WTC11 (cell line): ENCODE data around the gene SENP1. TPM values are rescaled to one million over a fixed set of nuclear protein-coding genes. Genes with fewer than 3 reads are reported as not detected.

Experiments
- ATAC-seq: fragments of 200-7000 bp; cut with Tn5 transposase; 2 replicates; pipeline ENCODE4 v1.10.0; 2021; ENCODE audit warnings: mild to moderate bottlenecking, moderate library complexity
- CTCF ChIA-PET: fragments of 300-600 bp; sonication (Branson Sonifier 250); formaldehyde crosslinking; loops from one replicate; lab custom pipeline; 2021; ENCODE audit warnings: antibody characterized with exemption; lab: Charles Lee
- POLR2A ChIA-PET: fragments of 350-600 bp; sonication (Branson Sonifier 250); formaldehyde crosslinking; loops from one replicate; lab custom pipeline; 2021; ENCODE audit warnings: antibody characterized with exemption; lab: Charles Lee
- DNase-seq: peaks from one replicate; pipeline ENCODE4 v3.0.0; 2021; ENCODE audit warnings: low spot score
- H3K27ac Mint-ChIP-seq: 2 replicates; pipeline ENCODE4 v1.8.0; 2021; ENCODE audit warnings: mixed read lengths
- H3K27me3 Mint-ChIP-seq: 2 replicates; pipeline ENCODE4 v1.8.0; 2021; ENCODE audit warnings: low read depth, mild to moderate bottlenecking, moderate library complexity, mixed read lengths
- H3K36me3 Mint-ChIP-seq: 2 replicates; pipeline ENCODE4 v1.8.0; 2021; ENCODE audit warnings: mixed read lengths
- H3K4me1 Mint-ChIP-seq: 2 replicates; pipeline ENCODE4 v1.8.0; 2022; ENCODE audit warnings: mixed read lengths
- H3K4me3 Mint-ChIP-seq: 2 replicates; pipeline ENCODE4 v1.8.0; 2021; ENCODE audit warnings: mild to moderate bottlenecking, moderate library complexity, mixed read lengths
- H3K9me3 Mint-ChIP-seq: 2 replicates; pipeline ENCODE4 v1.8.0; 2021; ENCODE audit warnings: mixed read lengths
- CBFB ChIP-seq: sonication (generic); formaldehyde crosslinking; IDR thresholded peaks from 2 replicates; pipeline ENCODE4 v1.8.1; 2022; ENCODE audit warnings: mild to moderate bottlenecking, low read depth, missing genetic modification reagents
- CREB1 ChIP-seq: sonication (generic); formaldehyde crosslinking; IDR thresholded peaks from 2 replicates; pipeline ENCODE4 v1.8.0; 2023; ENCODE audit warnings: mild to moderate bottlenecking, missing genetic modification reagents
- EMX1 ChIP-seq: fragments of 250-450 bp; sonication (Bioruptor Pico); IDR thresholded peaks from 2 replicates; pipeline ENCODE4 v1.8.0; 2021; ENCODE audit warnings: mild to moderate bottlenecking
- JAZF1 ChIP-seq: fragments of 250-450 bp; sonication (Bioruptor Pico); IDR thresholded peaks from 2 replicates; pipeline ENCODE4 v1.9.0; 2021; ENCODE audit warnings: moderate library complexity, mild to moderate bottlenecking, inconsistent platforms
- JUN ChIP-seq: sonication (generic); formaldehyde crosslinking; IDR thresholded peaks from 2 replicates; pipeline ENCODE4 v1.8.0; 2023; ENCODE audit warnings: mild to moderate bottlenecking, missing genetic modification reagents
- OVOL2 ChIP-seq: fragments of 250-450 bp; sonication (Bioruptor Pico); IDR thresholded peaks from 2 replicates; pipeline ENCODE4 v1.9.0; 2021; ENCODE audit warnings: mild to moderate bottlenecking, borderline replicate concordance
- PRDM15 ChIP-seq: sonication (generic); formaldehyde crosslinking; IDR thresholded peaks from 2 replicates; pipeline ENCODE4 v1.8.0; 2022; ENCODE audit warnings: missing genetic modification reagents
- SMAD4 ChIP-seq: sonication (generic); formaldehyde crosslinking; IDR thresholded peaks from 2 replicates; pipeline ENCODE4 v1.8.0; 2022; ENCODE audit warnings: mild to moderate bottlenecking, missing genetic modification reagents
- SP1 ChIP-seq: sonication (generic); formaldehyde crosslinking; conservative IDR thresholded peaks from 2 replicates; pipeline ENCODE4 v1.8.1; 2022; ENCODE audit warnings: missing genetic modification reagents
- STAT6 ChIP-seq: sonication (generic); formaldehyde crosslinking; conservative IDR thresholded peaks from 2 replicates; pipeline ENCODE4 v1.8.1; 2023; ENCODE audit warnings: mild to moderate bottlenecking, low read depth, missing genetic modification reagents, moderate library complexity
- TCF7 ChIP-seq: sonication (generic); formaldehyde crosslinking; IDR thresholded peaks from 2 replicates; pipeline ENCODE4 v1.8.0; 2022; ENCODE audit warnings: mild to moderate bottlenecking, low read depth, missing genetic modification reagents, moderate library complexity
- ZNF138 ChIP-seq: sonication (generic); formaldehyde crosslinking; conservative IDR thresholded peaks from 2 replicates; pipeline ENCODE4 v1.8.1; 2022; ENCODE audit warnings: mild to moderate bottlenecking, moderate library complexity, missing genetic modification reagents
- ZNF317 ChIP-seq: sonication (generic); formaldehyde crosslinking; IDR thresholded peaks from 2 replicates; pipeline ENCODE4 v1.8.1; 2023; ENCODE audit warnings: low read depth, mild to moderate bottlenecking, moderate library complexity, missing genetic modification reagents, borderline replicate concordance
- ZNF416 ChIP-seq: fragments of 250-450 bp; sonication (Bioruptor Pico); IDR thresholded peaks from 2 replicates; pipeline ENCODE4 v1.9.0; 2021; ENCODE audit warnings: mild to moderate bottlenecking, inconsistent platforms
- ZNF423 ChIP-seq: fragments of 250-450 bp; sonication (Bioruptor Pico); IDR thresholded peaks from 2 replicates; pipeline ENCODE4 v2.1.2; 2022; ENCODE audit warnings: mild to moderate bottlenecking, moderate library complexity
- total RNA-seq: library from RNA; stranded (reverse); gene quantifications from 3 replicates; pipeline ENCODE4 v1.2.3, GENCODE V29; 2021
- TF ChIP-seq, protein P1 (sequence below): fragments of 250-450 bp; sonication (Bioruptor Pico); IDR thresholded peaks from 2 replicates; pipeline ENCODE4 v1.8.0; 2021; ENCODE audit warnings: mild to moderate bottlenecking
- TF ChIP-seq, protein P2 (sequence below): sonication (generic); formaldehyde crosslinking; IDR thresholded peaks from 2 replicates; pipeline ENCODE4 v1.8.0; 2022; ENCODE audit warnings: mild to moderate bottlenecking, missing genetic modification reagents

The SENP1 gene
- total RNA-seq, 1 experiment from 2014 or later: 20.4 TPM

DNA sequence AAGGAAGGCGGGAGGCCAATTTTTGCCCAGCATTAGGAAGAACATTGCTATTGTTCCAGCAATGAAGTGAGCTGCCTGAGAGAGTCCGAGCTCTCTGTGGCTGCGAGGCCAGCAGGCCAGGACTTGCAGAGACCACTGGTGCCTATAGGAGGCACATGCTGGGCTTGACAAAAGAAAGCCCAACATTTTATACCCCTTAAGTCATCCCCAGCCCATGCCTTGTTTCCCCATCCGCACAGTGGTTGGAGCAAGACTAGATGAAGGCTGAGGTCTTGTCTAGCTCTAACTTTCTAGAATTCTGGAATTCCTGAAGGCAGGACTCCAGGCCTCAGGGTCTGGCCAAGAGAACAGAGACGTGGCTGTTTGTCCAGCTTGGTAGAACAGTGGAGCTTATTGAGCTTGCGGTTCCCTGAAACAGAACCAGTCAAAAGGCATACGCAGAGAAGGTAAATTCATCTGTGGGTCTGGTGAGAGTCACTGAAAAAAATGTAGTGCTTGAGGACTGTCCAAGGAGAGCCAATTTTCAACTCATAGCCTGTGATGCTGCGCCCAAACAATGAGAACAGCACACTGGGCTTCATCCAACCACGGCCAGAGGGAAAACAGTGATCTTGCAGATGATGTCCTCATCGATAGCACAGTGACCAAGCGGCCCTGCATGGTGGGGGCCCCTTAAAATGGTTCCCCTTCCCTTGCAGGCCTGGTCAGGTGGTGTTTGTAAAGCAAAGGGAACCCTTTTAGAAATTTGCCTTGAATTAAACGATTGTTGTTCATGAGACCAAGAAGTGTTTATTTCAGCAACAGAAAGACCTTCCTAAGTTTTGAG lies 74.5 kb downstream of the SENP1 start (continued):
- TF ChIP-seq, protein P1, sequence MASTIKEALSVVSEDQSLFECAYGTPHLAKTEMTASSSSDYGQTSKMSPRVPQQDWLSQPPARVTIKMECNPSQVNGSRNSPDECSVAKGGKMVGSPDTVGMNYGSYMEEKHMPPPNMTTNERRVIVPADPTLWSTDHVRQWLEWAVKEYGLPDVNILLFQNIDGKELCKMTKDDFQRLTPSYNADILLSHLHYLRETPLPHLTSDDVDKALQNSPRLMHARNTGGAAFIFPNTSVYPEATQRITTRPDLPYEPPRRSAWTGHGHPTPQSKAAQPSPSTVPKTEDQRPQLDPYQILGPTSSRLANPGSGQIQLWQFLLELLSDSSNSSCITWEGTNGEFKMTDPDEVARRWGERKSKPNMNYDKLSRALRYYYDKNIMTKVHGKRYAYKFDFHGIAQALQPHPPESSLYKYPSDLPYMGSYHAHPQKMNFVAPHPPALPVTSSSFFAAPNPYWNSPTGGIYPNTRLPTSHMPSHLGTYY: no peak

- Mint-ChIP-seq H3K36me3 (no peaks in the 10 kb centered on the region), H3K4me1 (peaks cover 6% of the 10 kb centered on the region), H3K27ac (no peak overlapping the region), H3K9me3 (no peaks in the 10 kb centered on the region), H3K4me3 (no peak overlapping the region), H3K27me3 (peaks cover 100% of the 10 kb centered on the region)
- no peak for DNase-seq
- CTCF ChIA-PET: interaction anchor here (0.7 to 2.7 kb wide), 5 partner anchors 25 to 153 kb away, joined by 3 to 10 read pairs (median 6); partner anchors contain the start of genes CCDC184 and VDR
- no peak for ATAC-seq
- TF ChIP-seq ZNF138 (CRISPR knock-in tag): no peak
- TF ChIP-seq PRDM15 (CRISPR knock-in tag): no peak
- TF ChIP-seq SMAD4 (CRISPR knock-in tag): no peak
- TF ChIP-seq JUN: no peak
- 0 out of 2 replicates have a peak, but pooled peaks have one; percentile 36 for TF ChIP-seq ZNF423 (CRISPR knock-in tag)
- TF ChIP-seq ZNF416 (CRISPR knock-in tag): no peak
- no peak for TF ChIP-seq TCF7 (CRISPR knock-in tag)
- no peak for TF ChIP-seq SP1 (CRISPR knock-in tag)
- POLR2A ChIA-PET: no interaction called here
Measured at GRCh38 chr12:48030173-48030650, 75.7 kb downstream of the SENP1 start.

- ATAC-seq: peak; percentile 24; the same call in 1 of the 2 replicates
- POLR2A ChIA-PET: no interaction called here
Measured at GRCh38 chr12:48029491-48030172, 76.2 kb downstream of the SENP1 start.

More at GRCh38 chr12:48029491-48030172, 76.2 kb downstream of the SENP1 start:
- no peak for DNase-seq
- Mint-ChIP-seq H3K9me3 (no peaks in the 10 kb centered on the region), H3K36me3 (no peaks in the 10 kb centered on the region), H3K4me3 (no peak overlapping the region), H3K27me3 (peaks cover 100% of the 10 kb centered on the region), H3K4me1 (peaks cover 6% of the 10 kb centered on the region), H3K27ac (no peak overlapping the region)
- CTCF ChIA-PET: interaction anchor here (0.7 to 2.7 kb wide), 4 partner anchors 24 to 125 kb away, joined by 3 to 10 read pairs (median 5); partner anchors contain the start of gene VDR
- no peak for TF ChIP-seq ZNF317
- no peak for TF ChIP-seq CBFB (CRISPR knock-in tag)
- no peak for TF ChIP-seq TCF7 (CRISPR knock-in tag)
- TF ChIP-seq ZNF416 (CRISPR knock-in tag): no peak
- TF ChIP-seq EMX1 (CRISPR knock-in tag): no peak
- TF ChIP-seq OVOL2 (CRISPR knock-in tag): no peak
- TF ChIP-seq, protein P2, sequence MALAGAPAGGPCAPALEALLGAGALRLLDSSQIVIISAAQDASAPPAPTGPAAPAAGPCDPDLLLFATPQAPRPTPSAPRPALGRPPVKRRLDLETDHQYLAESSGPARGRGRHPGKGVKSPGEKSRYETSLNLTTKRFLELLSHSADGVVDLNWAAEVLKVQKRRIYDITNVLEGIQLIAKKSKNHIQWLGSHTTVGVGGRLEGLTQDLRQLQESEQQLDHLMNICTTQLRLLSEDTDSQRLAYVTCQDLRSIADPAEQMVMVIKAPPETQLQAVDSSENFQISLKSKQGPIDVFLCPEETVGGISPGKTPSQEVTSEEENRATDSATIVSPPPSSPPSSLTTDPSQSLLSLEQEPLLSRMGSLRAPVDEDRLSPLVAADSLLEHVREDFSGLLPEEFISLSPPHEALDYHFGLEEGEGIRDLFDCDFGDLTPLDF (CRISPR knock-in tag): no peak
- no peak for TF ChIP-seq CREB1 (CRISPR knock-in tag)
- no peak for TF ChIP-seq STAT6
- TF ChIP-seq JUN: no peak
- TF ChIP-seq JAZF1 (CRISPR knock-in tag): no peak
